WTC11 (cell line): ENCODE measurements around the gene CCS. TPM values are rescaled to one million over a fixed set of nuclear protein-coding genes. Genes with fewer than 3 reads are reported as not detected.

Experiments
- ATAC-seq: fragments of 200-7000 bp; cut with Tn5 transposase; 2 replicates; pipeline ENCODE4 v1.10.0; 2021; ENCODE audit warnings: mild to moderate bottlenecking, moderate library complexity
- CTCF ChIA-PET: fragments of 300-600 bp; sonication (Branson Sonifier 250); formaldehyde crosslinking; loops from one replicate; lab custom pipeline; 2021; ENCODE audit warnings: antibody characterized with exemption; lab: Charles Lee
- POLR2A ChIA-PET: fragments of 350-600 bp; sonication (Branson Sonifier 250); formaldehyde crosslinking; loops from one replicate; lab custom pipeline; 2021; ENCODE audit warnings: antibody characterized with exemption; lab: Charles Lee
- DNase-seq: peaks from one replicate; pipeline ENCODE4 v3.0.0; 2021; ENCODE audit warnings: low spot score
- H3K27ac Mint-ChIP-seq: 2 replicates; pipeline ENCODE4 v1.8.0; 2021; ENCODE audit warnings: mixed read lengths
- H3K27me3 Mint-ChIP-seq: 2 replicates; pipeline ENCODE4 v1.8.0; 2021; ENCODE audit warnings: low read depth, mild to moderate bottlenecking, moderate library complexity, mixed read lengths
- H3K36me3 Mint-ChIP-seq: 2 replicates; pipeline ENCODE4 v1.8.0; 2021; ENCODE audit warnings: mixed read lengths
- H3K4me1 Mint-ChIP-seq: 2 replicates; pipeline ENCODE4 v1.8.0; 2022; ENCODE audit warnings: mixed read lengths
- H3K4me3 Mint-ChIP-seq: 2 replicates; pipeline ENCODE4 v1.8.0; 2021; ENCODE audit warnings: mild to moderate bottlenecking, moderate library complexity, mixed read lengths
- H3K9me3 Mint-ChIP-seq: 2 replicates; pipeline ENCODE4 v1.8.0; 2021; ENCODE audit warnings: mixed read lengths
- ATF1 ChIP-seq: sonication (generic); formaldehyde crosslinking; IDR thresholded peaks from 2 replicates; pipeline ENCODE4 v1.8.1; 2023; ENCODE audit warnings: mild to moderate bottlenecking, moderate library complexity, missing genetic modification reagents
- ESRRA ChIP-seq: sonication (generic); formaldehyde crosslinking; IDR thresholded peaks from 2 replicates; pipeline ENCODE4 v1.8.1; 2022; ENCODE audit warnings: mild to moderate bottlenecking, missing genetic modification reagents, borderline replicate concordance
- GABPB1 ChIP-seq: sonication (generic); formaldehyde crosslinking; IDR thresholded peaks from 2 replicates; pipeline ENCODE4 v1.8.1; 2023; ENCODE audit warnings: mild to moderate bottlenecking, missing genetic modification reagents
- GRHL2 ChIP-seq: fragments of 250-450 bp; sonication (Bioruptor Pico); IDR thresholded peaks from 2 replicates; pipeline ENCODE4 v1.8.0; 2022; ENCODE audit warnings: mild to moderate bottlenecking, moderate library complexity; ENCODE audit not compliant: insufficient replicate concordance, severe bottlenecking
- IRF2 ChIP-seq: sonication (generic); formaldehyde crosslinking; IDR thresholded peaks from 2 replicates; pipeline ENCODE4 v1.8.0; 2022; ENCODE audit warnings: low read depth, missing genetic modification reagents, borderline replicate concordance
- JAZF1 ChIP-seq: fragments of 250-450 bp; sonication (Bioruptor Pico); IDR thresholded peaks from 2 replicates; pipeline ENCODE4 v1.9.0; 2021; ENCODE audit warnings: moderate library complexity, mild to moderate bottlenecking, inconsistent platforms
- MYBL2 ChIP-seq: sonication (generic); formaldehyde crosslinking; IDR thresholded peaks from 2 replicates; pipeline ENCODE4 v1.8.1; 2023; ENCODE audit warnings: mild to moderate bottlenecking, moderate library complexity, missing genetic modification reagents
- NFE2L1 ChIP-seq: sonication (generic); formaldehyde crosslinking; IDR thresholded peaks from 2 replicates; pipeline ENCODE4 v1.8.1; 2023; ENCODE audit warnings: missing genetic modification reagents
- NFYB ChIP-seq: sonication (generic); formaldehyde crosslinking; conservative IDR thresholded peaks from 2 replicates; pipeline ENCODE4 v1.8.0; 2022; ENCODE audit warnings: low read depth, missing genetic modification reagents
- NR2C2 ChIP-seq: sonication (generic); formaldehyde crosslinking; IDR thresholded peaks from 2 replicates; pipeline ENCODE4 v1.8.0; 2022; ENCODE audit warnings: mild to moderate bottlenecking, missing genetic modification reagents
- PRRX2 ChIP-seq: fragments of 250-450 bp; sonication (Bioruptor Pico); IDR thresholded peaks from 2 replicates; pipeline ENCODE4 v1.8.0; 2021; ENCODE audit warnings: mild to moderate bottlenecking
- SMAD4 ChIP-seq: sonication (generic); formaldehyde crosslinking; IDR thresholded peaks from 2 replicates; pipeline ENCODE4 v1.8.0; 2022; ENCODE audit warnings: mild to moderate bottlenecking, missing genetic modification reagents
- TEAD1 ChIP-seq: sonication (generic); formaldehyde crosslinking; IDR thresholded peaks from 2 replicates; pipeline ENCODE4 v1.8.0; 2022; ENCODE audit warnings: mild to moderate bottlenecking, missing genetic modification reagents
- TEAD4 ChIP-seq: sonication (generic); formaldehyde crosslinking; IDR thresholded peaks from 2 replicates; pipeline ENCODE4 v1.8.0; 2022; ENCODE audit warnings: mild to moderate bottlenecking, missing genetic modification reagents
- ZBTB43 ChIP-seq: sonication (generic); formaldehyde crosslinking; IDR thresholded peaks from 2 replicates; pipeline ENCODE4 v1.8.1; 2023; ENCODE audit warnings: mild to moderate bottlenecking, missing genetic modification reagents
- ZNF263 ChIP-seq: sonication (generic); formaldehyde crosslinking; IDR thresholded peaks from 2 replicates; pipeline ENCODE4 v1.8.1; 2022; ENCODE audit warnings: low read depth, mild to moderate bottlenecking, moderate library complexity, missing genetic modification reagents
- ZNF281 ChIP-seq: sonication (generic); formaldehyde crosslinking; IDR thresholded peaks from 2 replicates; pipeline ENCODE4 v1.8.0; 2023; ENCODE audit warnings: mild to moderate bottlenecking, missing genetic modification reagents
- ZNF423 ChIP-seq: fragments of 250-450 bp; sonication (Bioruptor Pico); IDR thresholded peaks from 2 replicates; pipeline ENCODE4 v2.1.2; 2022; ENCODE audit warnings: mild to moderate bottlenecking, moderate library complexity
- ZNF532 ChIP-seq: fragments of 250-450 bp; sonication (Bioruptor Pico); IDR thresholded peaks from 2 replicates; pipeline ENCODE4 v1.9.0; 2021; ENCODE audit warnings: mild to moderate bottlenecking, borderline replicate concordance
- ZNF671 ChIP-seq: fragments of 250-450 bp; sonication (Bioruptor Pico); IDR thresholded peaks from 2 replicates; pipeline ENCODE4 v1.8.0; 2021; ENCODE audit warnings: mild to moderate bottlenecking
- ZSCAN18 ChIP-seq: fragments of 250-450 bp; sonication (Bioruptor Pico); IDR thresholded peaks from 2 replicates; pipeline ENCODE4 v2.1.2; 2022; ENCODE audit warnings: mild to moderate bottlenecking, moderate library complexity
- total RNA-seq: library from RNA; stranded (reverse); gene quantifications from 3 replicates; pipeline ENCODE4 v1.2.3, GENCODE V29; 2021

The CCS gene
- total RNA-seq, 1 experiment from 2014 or later: 35.9 TPM

- no peaks in the 10 kb centered on the region for H3K9me3 Mint-ChIP-seq
- peaks cover 6% of the 10 kb centered on the region for H3K4me1 Mint-ChIP-seq
- H3K36me3 Mint-ChIP-seq: peaks cover 58% of the 10 kb centered on the region
- no peaks in the 10 kb centered on the region for H3K27me3 Mint-ChIP-seq
- CTCF ChIA-PET: no interaction called here
- TF ChIP-seq SMAD4 (CRISPR knock-in tag) (no peak), ZNF263 (CRISPR knock-in tag) (no peak), ZNF671 (CRISPR knock-in tag) (no peak), MYBL2 (CRISPR knock-in tag) (no peak), ZNF281 (CRISPR knock-in tag) (no peak), ATF1 (CRISPR knock-in tag) (no peak)
- no peak overlapping the region for H3K27ac Mint-ChIP-seq
- DNase-seq (no peak), ATAC-seq (no peak)
- POLR2A ChIA-PET: no interaction called here
- no peak overlapping the region for H3K4me3 Mint-ChIP-seq
Observed at GRCh38 chr11:66631883-66632282, 38.9 kb downstream of the CCS start.

GRCh38 chr11:66632952-66633351 lies 40.0 kb downstream of the CCS start:
- H3K27me3 Mint-ChIP-seq: no peaks in the 10 kb centered on the region
- H3K4me3 Mint-ChIP-seq: no peak overlapping the region
- H3K36me3 Mint-ChIP-seq: peaks cover 49% of the 10 kb centered on the region
- POLR2A ChIA-PET: no interaction called here
- TF ChIP-seq ZNF281 (CRISPR knock-in tag) (no peak), ZNF532 (CRISPR knock-in tag) (no peak), ZNF423 (no peak), IRF2 (no peak), ZBTB43 (CRISPR knock-in tag) (no peak), GRHL2 (CRISPR knock-in tag) (no peak), ZSCAN18 (CRISPR knock-in tag) (no peak), JAZF1 (no peak), PRRX2 (no peak), NFE2L1 (CRISPR knock-in tag) (no peak), TEAD4 (CRISPR knock-in tag) (no peak), NR2C2 (CRISPR knock-in tag) (no peak), TEAD1 (CRISPR knock-in tag) (no peak), NFYB (CRISPR knock-in tag) (no peak), GABPB1 (CRISPR knock-in tag) (no peak), ESRRA (CRISPR knock-in tag) (no peak)
- TF ChIP-seq, all 79 proteins: peak for 0
- peaks cover 15% of the 10 kb centered on the region for H3K4me1 Mint-ChIP-seq
- ATAC-seq (no peak), DNase-seq (no peak)
- CTCF ChIA-PET: no interaction called here
- H3K9me3 Mint-ChIP-seq: no peaks in the 10 kb centered on the region
- H3K27ac Mint-ChIP-seq: no peak overlapping the region
